Activated naive CD4-positive, alpha-beta T cell treated with anti-CD3 and anti-CD28 coated beads, Interleukin-2, amount 10 ng/mL, durations not matched to agents 7 days and 5 days (primary cell): ENCODE data around the gene KANK2.

ENCODE experiments used
- CTCF ChIA-PET: fragments of 350-600 bp; sonication (Branson Sonifier 250); formaldehyde crosslinking; loops from one replicate; lab custom pipeline; 2021; ENCODE audit warnings: antibody characterized with exemption; lab: Charles Lee
- DNase-seq: peaks from one replicate; pipeline ENCODE4 v3.0.0-alpha.2; 2020
- H3K27ac Mint-ChIP-seq: one replicate; pipeline ENCODE4 v1.8.0; 2021; ENCODE audit warnings: mild to moderate bottlenecking, moderate library complexity, mixed read lengths
- H3K27me3 Mint-ChIP-seq: one replicate; pipeline ENCODE4 v1.8.0; 2021; ENCODE audit warnings: mild to moderate bottlenecking, mixed read lengths
- H3K36me3 Mint-ChIP-seq: one replicate; pipeline ENCODE4 v1.8.0; 2021; ENCODE audit warnings: mixed read lengths
- H3K4me1 Mint-ChIP-seq: one replicate; pipeline ENCODE4 v1.8.0; 2021; ENCODE audit warnings: mixed read lengths
- H3K4me3 Mint-ChIP-seq: one replicate; pipeline ENCODE4 v1.8.0; 2021; ENCODE audit warnings: mild to moderate bottlenecking, moderate library complexity, mixed read lengths
- H3K9me3 Mint-ChIP-seq: one replicate; pipeline ENCODE4 v1.8.0; 2021; ENCODE audit warnings: mixed read lengths

Gene KANK2

DNA sequence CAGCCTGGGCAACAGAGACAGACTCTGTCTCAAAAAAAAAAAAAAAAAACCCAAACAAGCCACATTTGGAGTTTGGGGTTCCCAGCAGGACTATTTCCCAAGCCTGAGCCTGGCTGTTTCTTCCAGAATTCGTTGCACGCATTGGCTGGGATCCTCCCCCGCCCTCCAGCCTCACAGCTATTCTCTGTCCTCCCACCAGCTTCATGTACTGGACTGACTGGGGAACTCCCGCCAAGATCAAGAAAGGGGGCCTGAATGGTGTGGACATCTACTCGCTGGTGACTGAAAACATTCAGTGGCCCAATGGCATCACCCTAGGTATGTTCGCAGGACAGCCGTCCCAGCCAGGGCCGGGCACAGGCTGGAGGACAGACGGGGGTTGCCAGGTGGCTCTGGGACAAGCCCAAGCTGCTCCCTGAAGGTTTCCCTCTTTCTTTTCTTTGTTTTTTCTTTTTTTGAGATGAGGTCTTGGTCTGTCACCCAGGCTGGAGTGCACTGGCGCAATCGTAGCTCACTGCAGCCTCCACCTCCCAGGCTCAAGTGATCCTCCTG lies 81.4 kb downstream of the KANK2 start:
- Mint-ChIP-seq H3K27ac (no peak overlapping the region), H3K9me3 (no peaks in the 10 kb centered on the region), H3K36me3 (peaks cover 62% of the 10 kb centered on the region), H3K4me1 (no peaks in the 10 kb centered on the region), H3K27me3 (no peaks in the 10 kb centered on the region), H3K4me3 (no peak overlapping the region)
- DNase-seq, result no peak
- CTCF ChIA-PET, result interaction anchor here (1.7 kb wide), 1 partner anchor 10 kb away, joined by 5 read pairs; no protein-coding TSS in a partner anchor

GRCh38 chr19:11115042-11115441 lies 82.3 kb downstream of the KANK2 start:
- H3K4me1 Mint-ChIP-seq, result no peaks in the 10 kb centered on the region
- DNase-seq, result no peak
- H3K9me3 Mint-ChIP-seq, result no peaks in the 10 kb centered on the region
- H3K27me3 Mint-ChIP-seq, result no peaks in the 10 kb centered on the region
- H3K27ac Mint-ChIP-seq, result no peak overlapping the region
- H3K4me3 Mint-ChIP-seq, result no peak overlapping the region
- H3K36me3 Mint-ChIP-seq, result peaks cover 59% of the 10 kb centered on the region
- CTCF ChIA-PET, result interaction anchor here (1.7 kb wide), 1 partner anchor 11 kb away, joined by 5 read pairs; no protein-coding TSS in a partner anchor
